Endothelial cell of umbilical vein (primary cell): ENCODE measurements around the gene DUSP5. TPM values are rescaled to one million over a fixed set of nuclear protein-coding genes. Genes with fewer than 3 reads are reported as not detected.
A peak's percentile ranks its signal among the peaks of the same experiment; 100 is the strongest.

Experiments used
- BruUV-seq: library from RNA; stranded (reverse); fragments of 400-500 nt; replicated peaks from 2 replicates; lab custom pipeline; 2021; lab: Mats Ljungman, UMichigan
- CTCF ChIA-PET: fragments of 300-600, 350-600 bp; sonication (Branson Sonifier 250); formaldehyde crosslinking; loops from one replicate; lab custom pipeline; 2021; ENCODE audit warnings: antibody characterized with exemption, inconsistent platforms; lab: Charles Lee
- POLR2A ChIA-PET: fragments of 300-600, 350-600 bp; sonication (Branson Sonifier 250); formaldehyde crosslinking; loops from one replicate; lab custom pipeline; 2021; ENCODE audit warnings: antibody characterized with exemption, inconsistent platforms; lab: Charles Lee
- DNase-seq: peaks from one replicate; pipeline ENCODE4 v3.0.0-alpha.2; 2011; ENCODE audit warnings: low read depth, low spot score
- FAIRE-seq: peaks from 2 replicates; lab custom pipeline; 2011; peaks lifted over from hg19 to GRCh38; lab: Jason Lieb, UNC
- H2AFZ ChIP-seq: 2 replicates; pipeline ENCODE4 v1.6.0; 2012; ENCODE audit warnings: low read depth, low read length, control low read depth, inconsistent platforms
- H3K27ac ChIP-seq: 2 replicates; pipeline ENCODE4 v1.5.1; 2011; ENCODE audit warnings: low read depth, mild to moderate bottlenecking, control low read depth, low read length, moderate library complexity; ENCODE audit not compliant: insufficient read depth
- H3K27me3 ChIP-seq, 2 experiments: 2 replicates each; pipeline versions ENCODE4 v1.6.0 to v1.6.1; 2011; ENCODE audit warnings: low read length in 2 of 2, mixed read lengths in 1 of 2; ENCODE audit not compliant: control insufficient read depth in 2 of 2, insufficient read depth in 2 of 2
- H3K36me3 ChIP-seq, 2 experiments: 2 replicates in 1 of 2; 3 replicates in 1 of 2; pipeline ENCODE4 v1.5.1; 2011; ENCODE audit warnings: low read length in 2 of 2, mild to moderate bottlenecking in 1 of 2, moderate library complexity in 1 of 2; ENCODE audit not compliant: control insufficient read depth in 2 of 2, insufficient read depth in 2 of 2; ENCODE audit errors: extremely low read depth in 1 of 2
- H3K4me1 ChIP-seq: 3 replicates; pipeline ENCODE4 v1.5.1; 2011; ENCODE audit warnings: mild to moderate bottlenecking, low read length; ENCODE audit not compliant: control insufficient read depth, insufficient read depth; ENCODE audit errors: extremely low read depth
- H3K4me2 ChIP-seq: 2 replicates; pipeline ENCODE4 v1.6.1; 2011; ENCODE audit warnings: low read length, control low read depth, mixed read lengths; ENCODE audit not compliant: insufficient read depth
- H3K4me3 ChIP-seq, 3 experiments: fragments of 200-600 bp in 1 of 3; sonication (generic), shearing (Covaris generic) in 1 of 3; replicated peaks in 1 of 3; 2 replicates each; pipeline ENCODE4 v1.5.1; 2011 to 2016; ENCODE audit warnings: control low read depth in 3 of 3, low read length in 3 of 3, mild to moderate bottlenecking in 2 of 3, inconsistent platforms in 1 of 3, low read depth in 1 of 3, moderate library complexity in 1 of 3; ENCODE audit not compliant: insufficient read depth in 1 of 3
- H3K79me2 ChIP-seq: 2 replicates; pipeline ENCODE4 v1.6.0; 2012; ENCODE audit warnings: low read length, inconsistent platforms; ENCODE audit not compliant: control insufficient read depth, insufficient read depth
- H3K9ac ChIP-seq: replicated peaks from 2 replicates; pipeline ENCODE3; 2011; ENCODE audit warnings: low read length, control low read depth; ENCODE audit not compliant: insufficient read depth; ENCODE audit errors: extremely low read depth
- H3K9me1 ChIP-seq: replicated peaks from 3 replicates; pipeline ENCODE4 v1.6.0; 2011; ENCODE audit warnings: mild to moderate bottlenecking, low read length; ENCODE audit not compliant: control insufficient read depth, insufficient read depth; ENCODE audit errors: extremely low read depth
- H3K9me3 ChIP-seq: replicated peaks from 2 replicates; pipeline ENCODE4 v1.5.1; 2012; ENCODE audit warnings: low read length, inconsistent platforms; ENCODE audit not compliant: control insufficient read depth, insufficient read depth
- H4K20me1 ChIP-seq: replicated peaks from 2 replicates; pipeline ENCODE3; 2011; ENCODE audit warnings: mild to moderate bottlenecking, low read length; ENCODE audit not compliant: control insufficient read depth, insufficient read depth; ENCODE audit errors: extremely low read depth
- EZH2 ChIP-seq: IDR thresholded peaks from 2 replicates; pipeline ENCODE4 v1.6.1; 2012; ENCODE audit warnings: borderline replicate concordance, low read depth, mild to moderate bottlenecking, moderate library complexity, low read length, inconsistent platforms; ENCODE audit not compliant: severe bottlenecking
- FOS ChIP-seq: IDR thresholded peaks from 2 replicates; pipeline ENCODE4 v1.6.1; 2011; ENCODE audit warnings: mild to moderate bottlenecking, low read length, moderate library complexity, borderline replicate concordance; ENCODE audit not compliant: insufficient read depth
- GATA2 ChIP-seq: IDR thresholded peaks from 2 replicates; pipeline ENCODE4 v1.7.0; 2011; ENCODE audit warnings: low read depth, mild to moderate bottlenecking, moderate library complexity, mixed read lengths, low read length; ENCODE audit not compliant: insufficient read length, insufficient read depth
- JUN ChIP-seq: IDR thresholded peaks from 2 replicates; pipeline ENCODE4 v1.6.1; 2011; ENCODE audit warnings: borderline replicate concordance, low read depth; ENCODE audit not compliant: insufficient read length, insufficient read depth
- MYC ChIP-seq: IDR thresholded peaks from one replicate; pipeline ENCODE4 v1.6.1; 2011; ENCODE audit warnings: mild to moderate bottlenecking, low read depth, low read length
- POLR2A ChIP-seq: IDR thresholded peaks from 2 replicates; pipeline ENCODE4 v1.6.1; 2012; ENCODE audit warnings: low read depth, mild to moderate bottlenecking, control low read depth, low read length
- POLR2AphosphoS5 ChIP-seq: IDR thresholded peaks from 2 replicates; pipeline ENCODE4 v1.6.1; 2012; ENCODE audit warnings: low read depth, mild to moderate bottlenecking, control low read depth, low read length, moderate library complexity; ENCODE audit not compliant: insufficient read depth
- dilution Hi-C: fragments of 300-500 bp; cut with MboI; formaldehyde crosslinking; loops from one replicate; pipeline ENCODE4 v1.15.0; 2019; ENCODE audit warnings: low sequenced_read_pairs; ENCODE audit not compliant: extremely low pct_ligation_motif_present
- intact Hi-C: fragments of 100-400 bp; cut with micrococcal nuclease; formaldehyde crosslinking; loops from one replicate; pipeline ENCODE4 v1.10.0; 2022
- polyA plus RNA-seq, 4 experiments: library from polyadenylated mRNA; depleted of rRNA in 3 of 4; stranded (reverse) in 3 of 4; unstranded in 1 of 4; fragments of >200 nt; gene quantifications; 2 replicates each; pipeline versions ENCODE4 v1.2.1 to v1.2.3, GENCODE V29; 2011 to 2012; ENCODE audit warnings: missing spikeins in 1 of 4
- total RNA-seq: library from RNA; stranded (reverse); gene quantifications from 2 replicates; pipeline ENCODE4 v1.2.3, GENCODE V29; 2021
- TF ChIP-seq, protein P1 (sequence below), 2 donors: IDR thresholded peaks; 1 replicate in 1 of 2; 2 replicates in 1 of 2; pipeline ENCODE4 v1.5.1; 2011; ENCODE audit warnings: low read length in 2 of 2, mild to moderate bottlenecking in 2 of 2, moderate library complexity in 2 of 2, control low read depth in 1 of 2, inconsistent platforms in 1 of 2, low read depth in 1 of 2; ENCODE audit not compliant: insufficient read depth in 1 of 2; ENCODE audit errors: extremely low read depth in 1 of 2
- TF ChIP-seq, protein P2 (sequence below): IDR thresholded peaks from 2 replicates; pipeline ENCODE4 v1.6.1; 2011; ENCODE audit not compliant: insufficient read depth, insufficient read length

DUSP5 gene
- total and polyA plus RNA-seq, 2 donors (not counting 3 experiments of a cell fraction or from before 2014, with no cell fraction given), result 12.2 to 25.2 TPM

DNA sequence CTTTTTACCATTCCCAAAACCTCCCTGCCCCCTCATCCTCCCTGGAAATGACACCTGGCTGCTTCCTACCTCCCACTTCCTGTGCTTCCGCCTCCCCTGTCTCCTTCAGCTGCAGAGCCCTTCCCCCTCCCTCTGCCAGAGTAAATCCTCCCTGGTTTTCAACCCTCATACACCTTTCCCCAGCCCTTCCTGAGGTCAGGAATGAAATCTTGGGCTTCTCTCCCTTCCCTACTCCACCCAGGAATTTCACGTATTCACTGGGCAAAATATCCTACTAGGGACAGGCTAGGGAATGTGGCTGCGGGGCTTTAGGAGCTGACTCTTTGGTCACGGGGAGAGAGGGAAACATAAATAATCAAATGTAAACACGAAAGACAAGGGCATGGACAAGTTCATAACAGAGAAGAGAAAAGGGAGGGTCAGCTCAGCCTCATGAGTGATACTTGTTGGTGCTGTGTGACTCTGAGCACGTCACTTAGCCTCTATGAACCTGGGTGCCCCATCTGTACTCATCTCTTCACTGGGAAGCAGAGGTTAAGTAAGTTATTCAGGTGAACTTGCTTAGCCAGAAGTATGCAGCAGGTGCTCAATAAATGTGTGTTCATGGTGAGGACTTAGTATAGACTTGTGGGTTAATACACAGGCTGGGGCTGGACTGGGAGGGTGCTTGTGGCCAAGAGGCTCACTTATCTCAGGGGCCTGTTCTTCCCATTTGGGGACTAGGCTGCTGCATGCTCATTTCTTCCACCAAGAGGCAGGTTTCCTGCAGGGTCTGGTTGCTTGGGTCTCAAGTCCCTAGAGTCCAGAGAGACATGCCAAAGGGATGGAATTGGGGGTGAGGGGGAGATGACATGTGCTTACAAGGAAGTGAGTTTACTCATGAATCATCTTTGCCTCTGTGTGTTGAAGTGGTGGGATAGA lies 10.0 kb upstream of the DUSP5 start:
- H3K9ac ChIP-seq, result no peak overlapping the region
- DNase-seq (peak; percentile 56), FAIRE-seq (peak; percentile 38)
- ChIA-PET CTCF (interaction anchor here (0.8 to 4.0 kb wide), 3 partner anchors 47 to 133 kb away, joined by 3 to 12 read pairs (median 4); no protein-coding TSS in a partner anchor), POLR2A (interaction anchor here (0.7 kb wide), 1 partner anchor 9 kb away, joined by 3 read pairs; no protein-coding TSS in a partner anchor)
- H3K79me2 ChIP-seq, result no peaks in the 10 kb centered on the region
- H3K4me3 ChIP-seq, result no peak overlapping the region
- no peaks in the 10 kb centered on the region for H4K20me1 ChIP-seq
- no peaks in the 10 kb centered on the region for H3K36me3 ChIP-seq
- H3K27me3 ChIP-seq, result no peaks in the 10 kb centered on the region
- H3K4me1 ChIP-seq, result peaks cover 26% of the 10 kb centered on the region
- dilution Hi-C loops, result no loop called here
- H3K27ac ChIP-seq, result peak overlapping the region; percentile 10
- no TSS peak for BruUV-seq
- no peaks in the 10 kb centered on the region for H3K9me1 ChIP-seq
- peak overlapping the region; percentile 56 for H2AFZ ChIP-seq
- TF ChIP-seq POLR2A (no peak), FOS (peak; percentile 86), MYC (peak; percentile 23), EZH2 (no peak), JUN (peak; percentile 67), POLR2AphosphoS5 (peak; percentile 25), GATA2 (no peak)
- TF ChIP-seq, protein P1, sequence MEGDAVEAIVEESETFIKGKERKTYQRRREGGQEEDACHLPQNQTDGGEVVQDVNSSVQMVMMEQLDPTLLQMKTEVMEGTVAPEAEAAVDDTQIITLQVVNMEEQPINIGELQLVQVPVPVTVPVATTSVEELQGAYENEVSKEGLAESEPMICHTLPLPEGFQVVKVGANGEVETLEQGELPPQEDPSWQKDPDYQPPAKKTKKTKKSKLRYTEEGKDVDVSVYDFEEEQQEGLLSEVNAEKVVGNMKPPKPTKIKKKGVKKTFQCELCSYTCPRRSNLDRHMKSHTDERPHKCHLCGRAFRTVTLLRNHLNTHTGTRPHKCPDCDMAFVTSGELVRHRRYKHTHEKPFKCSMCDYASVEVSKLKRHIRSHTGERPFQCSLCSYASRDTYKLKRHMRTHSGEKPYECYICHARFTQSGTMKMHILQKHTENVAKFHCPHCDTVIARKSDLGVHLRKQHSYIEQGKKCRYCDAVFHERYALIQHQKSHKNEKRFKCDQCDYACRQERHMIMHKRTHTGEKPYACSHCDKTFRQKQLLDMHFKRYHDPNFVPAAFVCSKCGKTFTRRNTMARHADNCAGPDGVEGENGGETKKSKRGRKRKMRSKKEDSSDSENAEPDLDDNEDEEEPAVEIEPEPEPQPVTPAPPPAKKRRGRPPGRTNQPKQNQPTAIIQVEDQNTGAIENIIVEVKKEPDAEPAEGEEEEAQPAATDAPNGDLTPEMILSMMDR (IDR thresholded peaks at IDR 0.05; ENCODE audit: extremely low read depth in 1 of 2, insufficient read depth in 1 of 2, low read depth in 1 of 2, low read length in 2 of 2), result no peak
- TF ChIP-seq, protein P2, sequence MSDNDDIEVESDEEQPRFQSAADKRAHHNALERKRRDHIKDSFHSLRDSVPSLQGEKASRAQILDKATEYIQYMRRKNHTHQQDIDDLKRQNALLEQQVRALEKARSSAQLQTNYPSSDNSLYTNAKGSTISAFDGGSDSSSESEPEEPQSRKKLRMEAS, result no peak
- H3K4me2 ChIP-seq, result peak overlapping the region; percentile 33
- H3K9me3 ChIP-seq, result no peaks in the 10 kb centered on the region
- intact Hi-C loops, result no loop called here
